IPS-20b (cell line): ENCODE results near the gene POC1A.
"Not testable (repeated sequence)": the region's sequence is repeated elsewhere in the genome, so short reads cannot be mapped to it uniquely, and the experiment has no call there.

Experiments used
- H3K27ac ChIP-seq: one replicate; pipeline ENCODE4 v1.5.1; 2013; ENCODE audit warnings: low read length
- H3K27me3 ChIP-seq: 2 replicates; pipeline ENCODE4 v1.6.1; 2013; ENCODE audit warnings: mild to moderate bottlenecking, low read length, inconsistent platforms; ENCODE audit not compliant: insufficient read depth
- H3K36me3 ChIP-seq: 2 replicates; pipeline ENCODE4 v1.6.1; 2013; ENCODE audit warnings: low read depth, mild to moderate bottlenecking, inconsistent platforms, low read length, moderate library complexity; ENCODE audit not compliant: insufficient read depth
- H3K4me1 ChIP-seq: 2 replicates; pipeline ENCODE4 v1.6.1; 2013; ENCODE audit warnings: mild to moderate bottlenecking, control low read depth, inconsistent platforms, low read length, moderate library complexity; ENCODE audit not compliant: insufficient read depth
- H3K4me3 ChIP-seq: 2 replicates; pipeline ENCODE4 v1.5.1; 2013; ENCODE audit warnings: mild to moderate bottlenecking, low read length, inconsistent platforms
- H3K9ac ChIP-seq: 2 replicates; pipeline ENCODE4 v1.6.1; 2013; ENCODE audit warnings: low read depth, mild to moderate bottlenecking, inconsistent platforms, low read length, moderate library complexity
- H3K9me3 ChIP-seq: 2 replicates; pipeline ENCODE4 v1.6.1; 2013; ENCODE audit warnings: mild to moderate bottlenecking, low read depth, low read length, inconsistent platforms; ENCODE audit not compliant: insufficient read depth

POC1A gene

GRCh38 chr3:52033748-52034147 lies 120.5 kb downstream of the POC1A start:
- not testable (repeated sequence) for H3K27me3 ChIP-seq, H3K9me3 ChIP-seq, H3K4me3 ChIP-seq, H3K27ac ChIP-seq, H3K36me3 ChIP-seq, H3K4me1 ChIP-seq, H3K9ac ChIP-seq

GRCh38 chr3:52032702-52033408 lies 121.4 kb downstream of the POC1A start:
- Histone ChIP-seq H3K36me3 (no peaks in the 10 kb centered on the region), H3K27ac (no peak overlapping the region), H3K9me3 (no peaks in the 10 kb centered on the region), H3K4me1 (no peaks in the 10 kb centered on the region), H3K9ac (no peak overlapping the region), H3K27me3 (no peaks in the 10 kb centered on the region), H3K4me3 (no peak overlapping the region)

- Histone ChIP-seq H3K27ac (no peak overlapping the region), H3K4me3 (no peak overlapping the region), H3K27me3 (no peaks in the 10 kb centered on the region), H3K9ac (no peak overlapping the region), H3K9me3 (no peaks in the 10 kb centered on the region), H3K36me3 (no peaks in the 10 kb centered on the region), H3K4me1 (no peaks in the 10 kb centered on the region)
These were observed 122.3 kb downstream of the POC1A start for GRCh38 chr3:52031896-52032295.

GRCh38 chr3:52030714-52031310 lies 123.4 kb downstream of the POC1A start:
- Histone ChIP-seq H3K27me3 (no peaks in the 10 kb centered on the region), H3K36me3 (no peaks in the 10 kb centered on the region), H3K9me3 (no peaks in the 10 kb centered on the region), H3K27ac (no peak overlapping the region), H3K9ac (no peak overlapping the region), H3K4me1 (no peaks in the 10 kb centered on the region), H3K4me3 (no peak overlapping the region)

DNA sequence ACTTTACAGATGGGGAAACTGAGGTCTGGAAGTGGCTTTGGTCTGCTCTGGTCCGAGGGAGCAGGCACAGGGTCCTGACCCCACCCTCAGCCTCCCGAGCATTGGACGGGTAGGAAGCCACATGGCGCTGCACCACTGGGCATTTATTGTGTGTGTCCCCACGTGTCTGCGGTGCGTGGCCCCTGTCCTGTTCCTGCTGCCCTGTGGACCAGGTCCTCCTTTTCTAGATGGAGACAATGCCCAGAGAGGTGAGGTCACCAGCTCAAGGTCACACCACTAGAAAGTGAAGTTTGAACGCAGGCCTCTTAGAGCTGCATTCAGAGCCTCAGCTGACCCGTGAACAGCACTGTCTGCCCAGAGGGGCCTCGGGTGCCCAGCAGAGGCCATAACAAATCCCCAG lies 124.7 kb downstream of the POC1A start:
- H3K27ac ChIP-seq, result no peak overlapping the region
- H3K4me3 ChIP-seq, result no peak overlapping the region
- no peaks in the 10 kb centered on the region for H3K4me1 ChIP-seq
- no peak overlapping the region; the same call in 1 of the 2 replicates for H3K9ac ChIP-seq
- no peaks in the 10 kb centered on the region for H3K9me3 ChIP-seq
- no peaks in the 10 kb centered on the region for H3K27me3 ChIP-seq
- no peaks in the 10 kb centered on the region for H3K36me3 ChIP-seq

GRCh38 chr3:52029053-52029452 lies 125.2 kb downstream of the POC1A start:
- Histone ChIP-seq H3K4me3 (no peak overlapping the region), H3K4me1 (no peaks in the 10 kb centered on the region), H3K36me3 (no peaks in the 10 kb centered on the region), H3K27me3 (no peaks in the 10 kb centered on the region), H3K9ac (no peak overlapping the region; the same call in 1 of the 2 replicates), H3K9me3 (no peaks in the 10 kb centered on the region), H3K27ac (no peak overlapping the region)

GRCh38 chr3:52028572-52028971 lies 125.7 kb downstream of the POC1A start:
- Histone ChIP-seq H3K9me3 (no peaks in the 10 kb centered on the region), H3K4me3 (no peak overlapping the region), H3K27me3 (no peaks in the 10 kb centered on the region), H3K36me3 (no peaks in the 10 kb centered on the region), H3K9ac (no peak overlapping the region), H3K4me1 (no peaks in the 10 kb centered on the region), H3K27ac (no peak overlapping the region)

- no peak overlapping the region for H3K9ac ChIP-seq
- H3K27ac ChIP-seq, result no peak overlapping the region
- no peaks in the 10 kb centered on the region for H3K4me1 ChIP-seq
- no peaks in the 10 kb centered on the region for H3K9me3 ChIP-seq
- H3K27me3 ChIP-seq, result no peaks in the 10 kb centered on the region
- no peak overlapping the region for H3K4me3 ChIP-seq
- no peaks in the 10 kb centered on the region for H3K36me3 ChIP-seq
These were observed 128.2 kb downstream of the POC1A start for GRCh38 chr3:52026041-52026440.

DNA sequence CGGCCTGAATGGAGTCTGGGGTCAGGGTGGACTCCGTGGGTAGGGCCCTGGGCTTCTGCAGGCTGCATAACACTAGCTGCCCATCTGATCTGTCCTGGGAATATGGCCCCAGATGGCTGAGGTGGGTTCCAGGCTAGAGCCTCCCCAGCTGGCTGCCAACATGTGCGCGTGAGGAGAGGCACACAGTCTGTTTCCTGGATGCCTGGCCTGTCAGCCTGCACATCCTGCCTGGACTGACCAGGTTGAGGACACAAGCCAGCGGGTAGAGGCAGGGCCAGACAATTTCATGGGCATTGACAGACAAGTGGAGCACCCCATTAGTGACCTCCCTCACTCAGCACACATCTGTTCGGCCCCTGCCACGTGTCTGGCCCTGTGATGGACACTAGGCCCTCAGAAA lies 128.8 kb downstream of the POC1A start:
- Histone ChIP-seq H3K27ac (no peak overlapping the region), H3K27me3 (no peaks in the 10 kb centered on the region), H3K9me3 (no peaks in the 10 kb centered on the region), H3K9ac (no peak overlapping the region), H3K36me3 (no peaks in the 10 kb centered on the region), H3K4me1 (no peaks in the 10 kb centered on the region), H3K4me3 (no peak overlapping the region)
